NCI-H82 treated with DMSO at 0.1 percent for 48 hours (cell line): Measurements from ENCODE around the gene HDLBP.

ENCODE experiments used
- DNase-seq: peaks from one replicate; lab custom pipeline; 2025; ENCODE audit not compliant: unreplicated experiment; lab: John Stamatoyannopoulos, UW

Gene HDLBP

GRCh38 chr2:241315093-241315878 is at the start of gene HDLBP:
TSS of gene HDLBP (minus strand) at chr2:241315672. CDS start at chr2:241266869, 48,803 bp downstream.
- DNase-seq: peak; percentile 95

DNA sequence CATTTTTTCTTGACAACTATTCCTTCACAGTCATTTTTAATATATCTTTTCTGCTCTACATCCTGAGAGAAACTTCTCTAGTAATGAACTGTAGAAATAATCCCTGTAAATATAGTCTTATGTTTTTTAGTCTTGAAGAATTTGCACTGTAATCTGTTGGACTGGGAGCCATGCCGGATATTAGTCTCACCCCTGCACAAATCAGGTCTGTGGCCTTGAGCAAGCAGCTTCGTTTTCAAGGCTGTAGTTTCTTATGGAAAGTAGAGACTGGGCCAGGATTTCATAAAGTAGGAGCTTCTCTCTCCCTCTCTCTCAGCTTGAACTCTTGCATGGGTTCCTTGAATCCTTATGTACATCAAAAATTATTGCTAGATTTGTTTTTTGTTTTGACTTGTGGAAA is 49.3 kb upstream of the HDLBP start:
- no peak for DNase-seq

DNA sequence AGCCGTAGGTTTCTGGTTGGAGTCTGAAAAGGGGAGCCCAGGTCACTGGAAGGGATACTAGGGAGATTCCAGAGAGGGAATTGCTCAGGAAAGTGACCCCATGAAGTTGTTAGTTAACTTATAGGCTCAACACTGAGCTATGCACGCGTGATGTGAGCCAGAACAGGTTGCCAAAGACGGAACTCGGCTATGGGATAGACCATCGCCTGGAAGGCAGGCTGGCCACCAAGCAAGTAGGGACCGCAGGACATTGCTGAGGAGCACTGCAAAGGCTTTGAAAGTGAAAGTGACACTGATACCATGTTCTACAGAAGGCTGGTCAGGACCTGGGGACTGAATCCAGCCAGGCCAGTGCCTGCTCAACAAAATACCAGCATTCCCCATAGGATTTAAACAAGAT is 48.0 kb upstream of the HDLBP start:
- no peak for DNase-seq

- DNase-seq: no peak
Observed at GRCh38 chr2:241359481-241360045, 44.1 kb upstream of the HDLBP start.

DNA sequence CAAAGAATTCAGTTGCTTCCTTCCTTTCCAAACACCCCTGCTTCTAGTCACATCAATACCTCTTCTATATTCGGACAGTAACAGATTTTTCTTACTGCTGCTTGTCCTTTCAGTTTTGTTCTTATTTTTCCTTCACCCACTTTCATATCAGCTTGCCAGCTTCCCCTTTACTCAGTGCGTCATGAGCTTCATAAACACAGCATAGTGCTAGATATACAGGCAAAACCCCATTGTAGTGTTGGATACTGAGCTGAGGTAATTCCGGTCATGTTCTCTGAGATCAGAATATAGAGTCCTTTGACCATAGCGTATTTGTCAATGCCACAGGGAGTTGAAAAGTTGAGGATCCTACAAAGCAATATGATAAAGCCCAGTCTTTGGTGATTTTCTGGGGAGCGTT is 43.0 kb upstream of the HDLBP start:
- DNase-seq: no peak

- DNase-seq: no peak
Observed at GRCh38 chr2:241357531-241357930, 42.1 kb upstream of the HDLBP start.

DNA sequence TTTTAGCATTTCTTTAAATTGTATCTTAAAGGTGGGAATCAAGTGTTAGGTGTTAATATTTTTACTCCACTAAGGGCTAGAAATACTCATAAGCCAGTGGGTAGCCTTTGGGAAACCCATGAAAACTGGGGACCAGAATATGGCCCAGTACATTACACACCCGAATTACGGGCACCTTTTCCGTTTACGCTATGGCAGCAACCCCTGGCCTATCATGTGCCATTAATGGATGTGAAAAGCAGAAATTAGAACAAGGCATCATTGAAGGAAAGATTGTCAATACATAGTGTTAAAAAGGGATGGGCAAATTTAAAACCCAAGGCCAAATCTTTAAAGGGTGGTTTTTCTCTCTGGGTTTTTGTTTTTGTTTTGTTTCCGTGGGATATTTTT is 41.4 kb upstream of the HDLBP start:
- DNase-seq: no peak

DNA sequence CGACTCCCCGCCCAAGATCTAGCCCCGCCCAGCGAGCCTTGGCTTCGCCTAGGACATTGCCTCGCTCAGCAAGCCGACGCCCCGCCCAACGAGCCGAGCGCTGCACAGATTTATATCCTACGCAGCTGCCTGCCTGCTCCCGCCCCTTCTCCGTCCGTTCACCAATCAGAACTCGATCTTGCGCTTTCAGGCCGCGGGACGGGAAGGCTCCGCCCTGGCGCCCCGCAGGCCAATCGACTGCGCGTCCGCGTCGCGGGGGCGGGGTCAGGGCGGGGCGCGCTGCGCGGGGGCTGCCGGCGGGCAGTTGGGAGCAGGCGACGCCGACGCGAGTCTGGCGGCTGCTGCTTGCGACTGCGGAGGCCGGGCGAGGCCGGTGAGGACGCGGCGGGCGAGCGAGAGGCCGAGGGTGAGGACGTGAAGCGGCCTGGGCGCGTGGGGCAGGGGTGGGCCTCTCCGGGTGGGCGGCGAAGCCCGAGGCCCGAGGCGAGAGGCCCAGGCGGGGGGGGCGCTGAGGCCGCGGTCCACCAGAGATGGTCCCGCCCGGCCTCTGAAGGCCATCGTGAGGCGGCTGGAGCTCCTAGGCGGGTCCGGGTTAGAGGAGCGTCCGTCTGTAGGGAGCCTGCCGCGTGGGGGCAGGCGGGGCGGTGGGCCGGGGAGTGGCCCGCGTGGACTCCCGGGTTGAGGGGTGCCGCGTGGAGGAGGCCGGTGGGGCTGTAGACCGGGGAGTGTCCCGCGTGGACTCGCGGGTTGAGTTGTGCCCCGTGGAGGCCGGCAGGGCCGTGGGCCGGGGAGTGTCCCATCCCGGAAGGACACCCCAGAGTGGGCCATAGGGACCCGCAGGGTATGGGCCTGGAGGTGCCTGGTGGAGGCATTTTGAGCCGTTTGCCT is 40.8 kb upstream of the HDLBP start, which contains the start of gene FARP2:
TSS of gene FARP2 (plus strand) at position 303 of the 888 bp plus-strand sequence. CDS start 16,823 bp downstream, outside the sequence.
- peak; percentile 97 for DNase-seq

GRCh38 chr2:241354668-241355658 is 39.5 kb upstream of the HDLBP start:
- peak; percentile 43 for DNase-seq

- DNase-seq: no peak
Observed at GRCh38 chr2:241352227-241352626, 36.8 kb upstream of the HDLBP start.

DNA sequence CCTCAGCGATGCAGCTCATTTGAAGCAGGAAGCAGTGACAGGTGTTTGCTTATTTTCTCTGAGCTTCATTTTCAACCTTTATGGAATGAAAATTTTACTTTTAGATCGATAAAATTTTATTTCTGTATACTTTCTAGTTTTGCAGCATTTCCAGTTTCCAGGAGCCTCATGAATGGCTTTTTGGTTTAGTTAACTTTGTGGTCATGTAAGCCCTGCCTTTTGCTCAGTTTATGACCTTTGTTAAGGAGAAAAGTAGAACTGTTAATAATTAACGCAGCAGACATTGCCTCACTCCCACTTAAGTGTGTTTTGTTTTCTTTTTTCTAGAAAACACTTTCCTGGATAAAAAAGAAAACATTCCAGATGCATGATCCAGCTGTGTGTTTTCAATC is 36.2 kb upstream of the HDLBP start:
- DNase-seq: no peak

DNA sequence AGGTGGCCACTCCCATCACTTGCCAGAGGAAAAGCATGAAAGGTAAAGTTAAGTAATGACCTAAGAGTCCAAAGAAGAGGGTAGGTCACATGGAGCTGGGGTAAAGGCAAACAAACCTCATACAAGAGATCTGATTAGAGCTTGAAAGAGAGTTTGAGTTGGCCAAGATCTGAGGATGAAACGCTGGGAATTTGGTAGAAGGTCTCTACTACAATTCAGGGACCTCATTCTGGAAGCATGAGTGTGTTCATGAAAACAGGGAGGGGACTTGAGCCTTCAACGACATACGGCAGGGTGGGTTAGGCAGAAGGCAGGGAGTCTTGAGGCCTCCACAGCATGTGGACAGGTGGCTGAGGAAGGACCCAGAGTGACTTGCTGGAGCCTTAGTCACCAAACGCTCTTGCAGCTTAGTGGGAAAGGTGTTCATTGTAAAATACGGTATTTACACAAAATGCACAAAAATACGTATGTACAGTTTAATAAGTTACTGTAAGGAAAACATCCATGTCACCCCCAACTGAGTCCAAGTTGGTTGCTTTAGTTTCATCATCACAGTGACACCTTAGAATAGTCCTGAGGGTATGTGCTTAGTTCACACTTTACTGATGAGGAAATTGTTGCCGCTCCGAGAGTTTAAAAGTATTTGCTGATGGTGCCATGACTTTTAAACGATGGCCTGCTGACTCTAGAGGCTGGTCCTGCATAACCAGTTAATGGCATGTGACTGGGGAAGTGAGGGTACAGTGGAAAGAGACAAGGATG is 35.6 kb upstream of the HDLBP start:
- no peak for DNase-seq

GRCh38 chr2:241350530-241350877 is 35.0 kb upstream of the HDLBP start:
- no peak for DNase-seq

- no peak for DNase-seq
Observed at GRCh38 chr2:241349941-241350340, 34.5 kb upstream of the HDLBP start.

GRCh38 chr2:241344925-241345651 is 29.6 kb upstream of the HDLBP start:
- DNase-seq: no peak

- DNase-seq: no peak
Observed at GRCh38 chr2:241340631-241341163, 25.2 kb upstream of the HDLBP start.

DNA sequence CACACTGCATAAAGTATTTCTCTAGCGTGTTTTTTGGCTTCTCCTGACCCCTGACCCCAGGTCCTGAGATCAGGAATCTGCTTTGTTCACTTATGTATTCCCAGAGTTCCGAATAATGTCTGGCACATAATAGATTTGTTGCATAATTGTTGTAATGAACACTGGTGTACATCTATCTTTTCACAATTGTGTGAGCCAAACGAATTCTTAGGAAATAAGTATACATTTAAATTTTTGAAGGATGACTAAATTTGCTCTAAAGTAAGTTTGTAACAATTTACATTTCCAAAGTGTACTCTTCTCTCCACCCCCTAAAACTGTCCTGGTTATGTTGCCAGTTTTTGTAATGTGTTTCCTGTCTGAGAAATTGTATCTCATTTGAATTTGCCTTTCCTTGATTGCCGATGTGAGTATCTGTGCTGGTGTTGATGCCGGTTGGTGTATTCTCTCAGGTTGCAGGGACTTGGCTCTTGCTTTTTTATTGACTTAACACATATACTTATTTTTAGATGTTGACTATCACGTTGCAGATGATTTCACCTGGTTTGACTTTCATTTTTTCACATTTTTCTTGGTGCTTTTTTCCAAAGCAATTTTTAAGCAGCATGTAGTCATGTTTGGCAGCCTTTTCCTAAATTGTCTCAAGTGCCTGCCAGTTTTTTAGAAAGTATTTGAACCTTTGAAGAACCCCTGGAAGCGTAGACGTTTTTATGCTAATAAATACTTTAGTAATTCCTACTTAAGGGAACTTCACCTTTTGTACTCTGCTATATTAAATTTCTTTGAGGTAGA is 24.6 kb upstream of the HDLBP start:
- no peak for DNase-seq

DNA sequence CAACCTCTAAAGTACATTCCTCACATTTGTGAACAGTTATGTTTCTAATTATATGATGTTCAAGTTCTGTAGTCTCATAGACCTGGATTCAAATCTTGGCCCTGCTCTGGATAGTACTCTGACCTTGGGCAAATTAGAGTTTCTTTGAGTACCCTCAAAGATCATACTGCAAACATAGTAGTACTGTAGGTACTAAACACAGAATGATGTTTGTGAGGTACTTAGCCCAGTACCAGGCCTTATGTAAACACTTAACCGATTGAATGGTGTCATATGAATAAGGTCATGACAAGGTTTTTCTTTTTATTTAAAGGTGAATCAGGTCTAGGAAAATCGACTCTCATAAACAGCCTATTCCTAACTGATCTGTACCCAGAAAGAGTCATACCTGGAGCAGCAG is 19.3 kb upstream of the HDLBP start:
- no peak for DNase-seq
